ENCODE results near the gene PADI3. TPM values are rescaled to one million over a fixed set of nuclear protein-coding genes. Genes with fewer than 3 reads are reported as not detected.
A peak's percentile ranks its signal among the peaks of the same experiment; 100 is the strongest.

The PADI3 gene
- total RNA-seq, 4 donors from 2014 or later: 0.23 to 2.1 TPM; not detected in 2

DNA sequence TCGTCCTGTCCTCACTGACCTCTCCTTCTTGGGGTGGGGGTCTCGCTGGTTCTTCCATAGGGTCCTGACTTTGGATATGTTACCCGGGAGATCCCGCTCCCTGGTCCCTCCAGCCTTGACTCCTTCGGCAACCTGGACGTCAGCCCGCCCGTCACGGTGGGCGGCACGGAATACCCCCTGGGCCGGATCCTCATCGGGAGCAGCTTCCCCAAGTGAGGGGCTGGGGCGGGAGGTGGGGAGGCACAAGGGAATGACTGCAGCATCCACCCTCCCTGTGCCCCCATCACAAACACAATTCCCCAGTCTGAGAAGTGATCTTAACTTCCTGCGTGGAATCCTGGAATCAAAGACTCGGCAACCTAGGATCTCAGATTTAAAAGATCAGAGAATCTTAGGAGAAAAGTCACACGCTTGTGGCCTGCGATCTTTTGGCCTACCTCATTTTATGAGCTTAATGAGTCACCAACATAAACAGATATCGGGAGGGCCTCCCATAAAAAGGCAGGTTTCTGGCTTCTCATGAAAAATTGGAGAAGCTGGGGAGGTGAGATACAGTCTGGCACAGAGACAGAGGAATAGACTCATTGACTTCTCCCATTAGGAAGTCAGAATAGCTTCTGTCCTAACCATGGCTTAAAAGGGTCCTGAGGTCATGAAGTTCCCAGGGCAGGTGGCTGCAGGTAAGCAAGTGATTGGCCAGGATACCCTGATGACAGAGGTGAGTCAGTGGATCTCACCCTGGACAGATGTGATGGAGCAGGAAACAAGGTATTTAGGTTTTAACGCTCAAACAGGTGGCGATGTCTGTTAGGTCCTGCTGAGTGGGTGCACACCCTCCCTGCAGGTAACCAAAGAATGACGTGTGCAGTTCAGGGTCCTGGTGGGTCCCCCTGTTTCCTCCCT is 15.9 kb upstream of the PADI3 start:
- no peak overlapping the region for H3K4me3 ChIP-seq (ENCODE audit: low read depth, poor library complexity, severe bottlenecking)
- 59 to 62% methylated on average over 22 of the region's 22 CpGs for WGBS, 2 donors
- intact Hi-C loops (cut with DNase I; ENCODE audit: low total_unique reads): loop anchor here (10.0 kb wide), 1 partner anchor 168 kb away; no protein-coding TSS in a partner anchor
- TF ChIP-seq POLR2A (IDR thresholded peaks at IDR 0.05): no peak
- TF ChIP-seq, protein P1, sequence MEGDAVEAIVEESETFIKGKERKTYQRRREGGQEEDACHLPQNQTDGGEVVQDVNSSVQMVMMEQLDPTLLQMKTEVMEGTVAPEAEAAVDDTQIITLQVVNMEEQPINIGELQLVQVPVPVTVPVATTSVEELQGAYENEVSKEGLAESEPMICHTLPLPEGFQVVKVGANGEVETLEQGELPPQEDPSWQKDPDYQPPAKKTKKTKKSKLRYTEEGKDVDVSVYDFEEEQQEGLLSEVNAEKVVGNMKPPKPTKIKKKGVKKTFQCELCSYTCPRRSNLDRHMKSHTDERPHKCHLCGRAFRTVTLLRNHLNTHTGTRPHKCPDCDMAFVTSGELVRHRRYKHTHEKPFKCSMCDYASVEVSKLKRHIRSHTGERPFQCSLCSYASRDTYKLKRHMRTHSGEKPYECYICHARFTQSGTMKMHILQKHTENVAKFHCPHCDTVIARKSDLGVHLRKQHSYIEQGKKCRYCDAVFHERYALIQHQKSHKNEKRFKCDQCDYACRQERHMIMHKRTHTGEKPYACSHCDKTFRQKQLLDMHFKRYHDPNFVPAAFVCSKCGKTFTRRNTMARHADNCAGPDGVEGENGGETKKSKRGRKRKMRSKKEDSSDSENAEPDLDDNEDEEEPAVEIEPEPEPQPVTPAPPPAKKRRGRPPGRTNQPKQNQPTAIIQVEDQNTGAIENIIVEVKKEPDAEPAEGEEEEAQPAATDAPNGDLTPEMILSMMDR (IDR thresholded peaks at IDR 0.05): no peak
- DNase-seq (ENCODE audit: low spot score in 2 of 2): no peak

DNA sequence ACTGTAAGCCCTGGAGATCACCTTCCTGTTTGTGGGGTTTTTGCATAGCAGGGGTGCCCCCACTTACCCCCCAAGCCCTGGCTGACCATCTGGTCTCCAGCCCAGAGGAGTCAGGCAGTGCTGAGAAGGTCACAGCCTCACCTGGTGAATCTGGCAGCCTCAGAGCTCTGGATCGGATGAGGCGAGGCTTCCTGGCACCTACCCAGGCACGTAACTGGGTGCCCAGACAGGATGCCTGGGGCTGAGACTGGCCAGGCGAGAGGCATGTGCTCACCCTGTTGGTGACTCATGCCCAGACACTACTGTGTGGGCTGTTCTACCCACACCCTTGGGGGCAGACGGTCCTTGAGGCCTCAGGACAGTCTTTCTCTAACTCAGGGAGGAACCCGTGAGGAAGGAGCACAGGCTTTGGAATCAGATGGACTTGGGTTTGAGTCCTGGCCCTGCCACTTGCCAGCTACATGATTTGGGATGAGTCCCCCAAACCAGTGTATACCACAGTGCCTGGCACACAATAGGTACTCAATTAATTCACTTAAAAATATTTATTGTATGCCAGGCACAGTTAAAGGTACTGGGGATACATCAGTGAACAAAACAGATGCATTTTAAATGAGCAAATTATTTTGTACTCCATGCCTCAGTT is 15.1 kb upstream of the PADI3 start:
- no peak for TF ChIP-seq POLR2A (IDR thresholded peaks at IDR 0.05)
- TF ChIP-seq, protein P1 (IDR thresholded peaks at IDR 0.05): no peak
- DNase-seq (ENCODE audit: low spot score in 2 of 2): peak; percentile 36 to 88
- intact Hi-C loops (cut with DNase I; ENCODE audit: low total_unique reads): loop anchor here (10.0 kb wide), 1 partner anchor 169 kb away; no protein-coding TSS in a partner anchor
- H3K4me3 ChIP-seq (ENCODE audit: low read depth, poor library complexity, severe bottlenecking): no peak overlapping the region
- 12 to 15% methylated on average over 2 to 6 of the region's 6 CpGs for WGBS, 2 donors

DNA sequence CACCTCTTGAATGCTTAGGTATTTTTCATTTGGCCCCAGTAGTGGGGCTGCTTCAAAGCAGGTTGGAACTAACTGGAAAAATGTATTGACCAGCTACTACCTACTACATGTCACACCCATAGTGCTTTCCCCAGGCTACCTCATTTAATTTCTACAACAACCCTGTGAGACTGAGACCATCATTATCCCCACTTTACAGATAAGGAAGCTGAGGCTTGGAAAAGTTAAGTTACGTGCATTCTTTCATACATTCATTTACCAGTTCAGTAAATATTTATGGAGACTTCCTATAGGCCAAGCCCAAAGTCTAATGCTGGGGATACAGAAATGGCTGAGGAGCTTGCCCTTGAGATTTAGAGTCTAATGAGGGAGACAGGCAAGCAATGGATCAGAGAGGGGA is 14.5 kb upstream of the PADI3 start:
- WGBS, 2 donors: 93 to 97% methylated on average over 1 of the region's 1 CpG
- no peak for DNase-seq (ENCODE audit: low spot score in 2 of 2)
- intact Hi-C loops (cut with DNase I; ENCODE audit: low total_unique reads): loop anchor here (10.0 kb wide), 1 partner anchor 170 kb away; no protein-coding TSS in a partner anchor
- no peak overlapping the region for H3K4me3 ChIP-seq (ENCODE audit: low read depth, poor library complexity, severe bottlenecking)
- TF ChIP-seq POLR2A (IDR thresholded peaks at IDR 0.05): no peak
- TF ChIP-seq, protein P1 (IDR thresholded peaks at IDR 0.05): no peak

DNA sequence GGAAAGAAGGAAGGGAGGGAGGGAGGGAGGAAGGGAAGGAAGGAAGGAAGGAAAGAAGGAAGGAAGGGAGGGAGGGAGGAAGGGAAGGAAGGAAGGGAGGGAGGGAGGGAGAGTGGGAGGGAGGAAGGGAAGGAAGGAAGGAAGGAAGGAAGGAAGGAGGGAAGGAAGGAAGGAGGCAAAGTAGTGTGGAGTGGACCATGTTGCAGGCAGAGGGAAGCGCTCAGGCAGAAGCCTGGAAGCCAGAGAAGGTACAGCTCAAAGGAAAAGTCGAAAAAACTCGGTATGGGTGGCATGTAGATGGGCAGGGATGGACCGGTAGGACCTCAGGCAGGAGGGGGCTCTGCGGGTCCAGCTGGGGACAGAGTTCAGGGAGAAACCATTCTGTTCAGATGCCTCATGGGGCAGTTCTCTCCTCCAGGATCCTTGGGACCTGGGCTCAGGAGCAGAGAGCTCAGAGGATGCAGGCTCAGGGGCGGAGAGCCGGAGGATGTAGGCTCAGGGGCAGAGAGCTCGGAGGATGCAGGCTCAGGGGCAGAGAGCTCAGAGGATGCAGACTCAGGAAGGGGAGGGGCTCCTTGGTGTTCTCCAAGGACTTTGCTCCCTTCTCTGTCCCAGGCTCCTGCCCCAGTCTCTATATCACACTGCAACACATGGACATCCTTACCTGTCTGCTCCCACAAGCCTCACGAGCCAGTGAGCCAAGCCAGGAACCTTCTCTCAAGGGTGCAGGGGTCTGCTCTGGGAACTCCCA is 13.6 kb upstream of the PADI3 start:
- TF ChIP-seq, protein P1 (IDR thresholded peaks at IDR 0.05): no peak
- no peak for TF ChIP-seq POLR2A (IDR thresholded peaks at IDR 0.05)
- DNase-seq (ENCODE audit: low spot score in 2 of 2): no peak
- intact Hi-C loops (cut with DNase I; ENCODE audit: low total_unique reads): loop anchor here (10.0 kb wide), 1 partner anchor 171 kb away; no protein-coding TSS in a partner anchor
- 81 to 89% methylated on average over 8 to 9 of the region's 9 CpGs for WGBS, 2 donors
- H3K4me3 ChIP-seq (ENCODE audit: low read depth, poor library complexity, severe bottlenecking): no peak overlapping the region

DNA sequence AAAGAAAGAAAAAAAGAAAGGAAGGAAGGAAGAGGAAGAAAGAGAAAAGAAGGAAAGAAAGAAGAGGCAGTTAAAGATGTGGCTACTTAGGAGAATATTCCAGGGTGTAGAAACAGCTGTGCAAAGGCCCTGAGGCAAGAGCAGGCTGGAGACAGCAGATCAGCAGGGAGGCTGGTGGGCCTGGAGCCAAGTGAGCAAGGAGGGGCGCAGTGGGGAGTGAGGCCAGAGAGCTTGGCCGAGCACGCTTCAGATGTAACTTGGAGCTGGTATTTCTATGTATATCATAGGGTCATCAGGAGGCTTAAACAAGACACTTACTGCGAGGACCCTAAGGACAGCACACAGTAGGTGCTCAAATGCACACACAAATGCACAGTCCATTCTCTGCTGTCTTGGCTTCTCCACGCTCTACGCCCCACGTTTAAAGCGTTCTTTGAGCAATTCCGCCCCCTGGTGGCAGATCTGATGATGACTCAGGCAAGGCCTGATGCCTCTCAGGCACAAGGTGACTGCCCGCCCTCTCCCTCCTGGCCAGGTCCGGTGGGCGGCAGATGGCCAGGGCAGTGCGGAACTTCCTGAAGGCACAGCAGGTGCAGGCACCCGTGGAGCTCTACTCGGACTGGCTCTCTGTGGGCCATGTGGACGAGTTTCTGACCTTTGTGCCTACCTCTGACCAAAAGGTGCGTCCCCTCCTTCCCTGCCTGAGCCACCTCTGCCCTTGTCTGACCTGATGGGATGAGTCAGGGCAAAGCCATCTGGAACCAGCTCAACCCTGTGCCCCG is 11.9 kb upstream of the PADI3 start:
- no peak overlapping the region for H3K4me3 ChIP-seq (ENCODE audit: low read depth, poor library complexity, severe bottlenecking)
- no peak for TF ChIP-seq POLR2A (IDR thresholded peaks at IDR 0.05)
- TF ChIP-seq, protein P1 (IDR thresholded peaks at IDR 0.05): peak in 1 of 3 donors; percentile 88
- DNase-seq (ENCODE audit: low spot score in 2 of 2): peak; percentile 77 to 97
- intact Hi-C loops (cut with DNase I; ENCODE audit: low total_unique reads): loop anchor here (10.0 kb wide), 1 partner anchor 172 kb away; no protein-coding TSS in a partner anchor
- WGBS, 2 donors: 19 to 28% methylated on average over 13 to 17 of the region's 18 CpGs
